Suppressor macrophage treated with lipopolysaccharide for 1 hour (primary cell): Measurements from ENCODE around the gene RNF168.
A peak's percentile ranks its signal among the peaks of the same experiment; 100 is the strongest.
"Not testable (repeated sequence)": the region's sequence is repeated elsewhere in the genome, so short reads cannot be mapped to it uniquely, and the experiment has no call there.

Experiments used
- DNase-seq, 3 donors: peaks; one replicate each; pipeline ENCODE4 v3.0.0-alpha.2; 2020 to 2022

Gene RNF168

DNA sequence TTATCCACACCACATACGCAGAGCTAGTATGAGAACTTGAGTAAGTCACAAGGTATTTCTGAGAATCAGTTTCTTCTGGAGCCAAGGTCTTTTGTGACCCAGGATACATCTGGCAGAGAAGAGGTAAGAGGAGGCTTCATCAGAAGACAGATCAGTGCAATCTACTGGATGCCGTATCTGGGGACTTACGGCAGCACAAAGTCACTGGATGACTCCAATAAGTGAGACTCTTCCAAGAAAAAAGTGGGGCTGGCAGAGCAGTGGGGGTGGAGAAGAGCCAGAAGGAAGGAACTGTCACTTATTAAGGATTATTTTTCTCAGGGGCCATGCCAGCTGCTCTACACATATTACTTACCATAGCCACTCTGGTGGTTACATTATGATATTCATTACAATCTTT, 39.8 kb downstream of the RNF168 start:
- DNase-seq = no peak

DNA sequence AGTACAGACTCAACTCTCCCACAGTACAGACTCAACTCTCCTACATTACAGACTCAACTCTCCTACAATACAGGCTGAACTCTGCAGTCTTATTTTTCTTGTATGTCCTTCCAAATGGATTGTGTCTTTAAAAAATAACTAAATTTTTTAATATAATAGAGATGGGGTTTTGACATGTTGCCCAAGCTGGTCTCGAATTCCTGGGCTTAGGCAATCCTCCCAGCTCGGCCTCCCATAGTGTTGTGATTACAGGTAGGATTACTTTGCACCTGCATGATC, 40.2 kb downstream of the RNF168 start:
- no peak for DNase-seq

DNA sequence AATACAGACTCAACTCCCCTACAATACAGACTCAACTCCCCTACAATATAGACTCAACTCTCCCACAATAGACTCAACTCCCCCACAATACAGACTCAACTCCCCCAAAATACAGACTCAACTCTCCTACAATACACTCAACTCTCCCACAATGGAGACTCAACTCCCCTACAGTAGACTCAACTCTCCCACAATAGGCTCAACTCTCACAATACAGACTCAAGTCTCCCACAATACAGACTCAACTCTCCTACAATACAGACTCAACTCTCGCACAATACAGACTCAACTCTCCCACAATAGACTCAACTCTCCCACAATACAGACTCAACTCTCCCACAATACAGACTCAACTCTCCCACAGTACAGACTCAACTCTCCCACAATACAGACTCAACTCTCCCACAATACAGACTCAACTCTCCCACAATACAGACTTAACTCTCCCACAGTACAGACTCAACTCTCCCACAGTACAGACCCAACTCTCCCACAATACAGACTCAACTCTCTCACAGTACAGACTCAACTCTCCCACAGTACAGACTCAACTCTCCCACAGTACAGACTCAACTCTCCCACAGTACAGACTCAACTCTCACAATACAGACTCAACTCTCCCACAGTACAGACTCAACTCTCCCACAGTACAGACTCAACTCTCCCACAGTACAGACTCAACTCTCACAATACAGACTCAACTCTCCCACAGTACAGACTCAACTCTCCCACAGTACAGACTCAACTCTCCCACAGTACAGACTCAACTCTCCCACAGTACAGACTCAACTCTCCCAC, 40.7 kb downstream of the RNF168 start:
- not testable (repeated sequence) for DNase-seq

DNA sequence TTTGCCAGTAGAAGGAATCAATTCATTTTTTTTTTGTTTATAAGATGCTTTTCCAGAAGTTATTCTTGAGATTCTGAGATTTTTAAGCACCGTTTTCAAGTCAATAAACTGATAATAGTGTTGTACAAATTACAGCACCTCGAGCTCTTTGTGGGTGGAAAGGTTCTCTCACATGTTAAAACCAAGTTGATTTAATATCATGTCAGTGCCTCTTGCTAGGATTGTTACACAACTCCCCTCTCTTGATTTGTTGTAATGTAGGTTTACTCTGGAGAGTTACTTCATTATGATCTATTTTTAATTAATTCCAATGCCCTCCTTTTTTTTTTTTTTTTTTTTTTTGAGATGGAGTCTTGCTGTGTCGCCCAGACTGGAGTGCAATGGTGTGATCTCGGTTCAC, 45.5 kb downstream of the RNF168 start:
- no peak for DNase-seq

DNA sequence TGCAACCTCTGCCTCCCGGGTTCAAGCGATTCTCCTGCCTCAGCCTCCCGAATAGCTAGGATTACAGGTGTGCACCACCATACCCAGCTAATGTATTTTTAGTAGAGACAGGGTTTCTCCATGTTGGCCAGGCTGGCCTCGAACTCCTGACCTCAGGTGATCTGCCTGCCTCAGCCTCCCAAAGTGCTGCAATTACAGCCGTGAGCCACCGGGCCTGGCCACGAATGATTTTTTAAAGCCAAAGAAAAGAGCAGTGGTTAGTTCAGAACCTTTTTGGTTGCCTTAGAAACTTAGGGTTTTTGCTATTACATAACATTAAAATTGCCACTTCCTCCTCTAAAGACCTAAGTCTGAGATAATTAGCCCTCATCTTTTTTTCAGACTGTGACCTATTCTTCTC, 46.1 kb downstream of the RNF168 start:
- DNase-seq = peak; percentile 60 to 81 (median 80)

DNA sequence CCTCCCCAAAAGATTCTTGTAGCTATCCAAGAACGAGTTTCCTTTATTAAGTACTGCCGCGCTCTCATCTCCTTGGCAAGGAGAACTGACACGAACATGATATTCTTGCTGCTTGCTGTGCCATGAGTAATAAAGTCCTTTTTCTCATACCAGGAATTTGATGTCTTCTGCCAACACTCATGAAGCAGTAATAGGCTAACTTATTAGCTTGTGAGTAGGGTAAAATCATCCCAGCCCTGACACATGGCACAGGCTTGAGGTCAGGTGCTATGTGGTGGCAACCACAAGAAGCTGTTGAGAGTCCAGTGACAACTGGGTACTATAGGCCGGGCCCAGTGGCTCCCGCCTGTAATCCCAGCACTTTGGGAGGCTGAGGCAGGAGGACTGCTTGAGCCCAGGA, 48.6 kb downstream of the RNF168 start:
- DNase-seq = no peak

DNA sequence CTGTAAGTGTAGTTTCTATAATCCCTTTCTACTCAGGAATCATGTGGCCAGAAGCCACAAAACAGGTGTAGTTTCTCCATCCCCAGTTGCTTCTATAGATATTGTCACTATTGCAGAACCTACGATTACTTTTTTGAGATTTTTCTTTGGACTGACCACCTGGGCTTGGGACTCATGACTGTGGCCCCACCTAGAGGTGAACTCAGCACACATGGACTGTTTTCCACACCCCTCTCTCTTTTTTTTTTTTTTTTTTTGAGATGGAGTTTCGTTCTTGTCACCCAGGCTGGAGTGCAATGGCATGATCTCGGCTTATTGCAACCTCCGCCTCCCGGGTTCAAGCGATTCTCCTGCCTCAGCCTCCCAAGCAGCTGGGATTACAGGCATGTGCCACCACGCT, 58.2 kb downstream of the RNF168 start:
- peak in 1 of 3 donors; percentile 68 for DNase-seq

DNA sequence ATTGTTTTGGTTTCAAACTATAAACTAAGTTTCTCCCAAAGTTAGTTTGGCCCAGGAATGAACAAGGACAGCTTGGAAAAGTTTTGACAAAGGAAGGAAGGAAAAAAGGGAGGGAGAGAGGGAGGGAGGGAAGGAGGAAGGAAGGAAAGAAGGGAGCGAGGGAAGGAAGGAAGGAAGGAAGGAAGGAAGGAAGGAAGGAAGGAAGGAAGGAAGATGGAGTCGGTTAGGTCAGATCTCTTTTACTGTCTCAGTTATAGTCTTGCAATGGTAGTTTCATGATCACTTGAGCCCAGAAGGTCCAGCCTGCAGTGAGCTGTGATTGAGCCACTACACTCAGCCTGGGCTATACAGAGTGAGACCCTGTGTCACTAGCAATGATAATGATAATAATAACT, 59.1 kb downstream of the RNF168 start:
- no peak for DNase-seq

DNA sequence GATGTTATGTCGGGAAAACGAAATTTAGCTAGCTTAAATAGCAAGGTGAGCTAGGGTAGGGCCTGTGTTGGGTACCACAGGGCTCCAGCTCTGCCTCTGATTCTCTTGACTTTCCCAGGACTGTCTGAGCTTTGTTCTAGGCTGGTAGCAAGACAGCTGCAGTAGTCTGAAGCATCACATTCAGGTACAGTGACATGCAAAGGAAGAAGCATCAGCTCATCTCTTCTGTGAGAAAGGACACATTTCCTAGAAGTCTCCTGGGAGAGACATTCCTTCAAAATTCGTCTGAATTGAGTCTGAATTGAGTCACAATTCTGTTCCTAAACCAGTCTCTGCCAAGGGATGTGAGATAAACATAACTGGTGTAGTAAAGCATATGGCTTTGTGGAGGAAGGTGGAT, 62.9 kb downstream of the RNF168 start:
- no peak for DNase-seq

DNA sequence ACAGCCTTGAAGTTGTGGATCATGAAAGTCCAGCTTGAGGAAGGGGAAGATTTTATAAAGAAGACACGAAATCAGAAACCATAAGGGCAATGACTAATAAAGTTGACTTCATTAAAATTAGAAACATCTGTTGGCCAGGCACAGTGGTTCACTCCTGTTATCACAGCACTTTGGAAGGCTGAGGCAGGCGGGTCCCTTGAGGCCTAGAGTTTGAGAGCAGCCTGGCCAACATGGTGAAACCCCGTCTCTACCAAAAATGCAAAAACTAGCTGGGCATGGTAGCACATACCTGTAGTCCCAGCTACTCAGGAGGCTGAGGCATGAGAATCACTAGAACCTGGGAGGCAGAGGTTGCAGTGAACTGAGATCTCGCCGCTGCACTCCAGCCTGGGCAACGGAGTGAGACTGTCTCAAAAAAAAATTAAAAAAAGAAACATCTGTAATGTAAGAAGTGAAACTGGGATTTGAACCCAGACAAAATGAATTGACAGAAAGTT, 63.5 kb downstream of the RNF168 start:
- DNase-seq = no peak

DNA sequence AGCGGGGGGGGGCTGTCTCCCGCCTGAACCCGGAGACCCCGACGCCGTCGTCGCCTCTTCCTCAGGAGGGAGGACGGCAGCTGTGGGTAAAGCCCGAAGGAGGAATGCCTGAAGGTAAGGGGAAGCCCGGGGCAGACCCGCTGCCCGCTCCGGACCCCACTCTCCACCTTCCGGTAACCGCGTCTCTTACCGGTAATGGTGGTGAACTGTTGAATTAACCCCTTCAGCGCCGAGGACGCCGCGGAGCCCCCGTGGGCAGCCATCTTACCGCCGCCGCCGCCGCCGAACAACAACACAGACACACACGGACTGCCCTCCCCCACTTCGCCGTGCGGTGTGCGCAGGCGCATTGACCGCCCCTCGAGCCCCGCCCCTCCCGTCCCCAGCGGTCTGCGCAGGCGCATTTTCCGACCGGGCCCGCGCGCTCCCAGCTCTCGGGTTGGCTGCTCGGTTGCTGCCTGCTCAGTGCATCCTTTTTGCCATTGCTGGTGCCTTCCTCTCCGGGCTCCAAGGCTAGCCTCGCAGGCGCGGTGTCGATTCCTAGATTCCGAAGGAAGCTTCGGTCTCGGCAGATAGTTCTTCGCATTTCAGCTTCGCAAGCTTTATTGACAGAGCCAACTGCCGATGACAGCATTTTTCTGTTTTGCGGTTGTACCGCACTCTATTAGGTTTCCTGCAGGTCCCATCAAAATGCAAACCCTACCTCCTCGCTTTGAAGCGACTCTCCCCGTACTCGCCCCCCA, 71.3 kb downstream of the RNF168 start, which contains the start of gene UBXN7:
Gene UBXN7, minus strand, starts transcription at position 291 of the 743 bp plus-strand sequence. Its CDS starts 28 bp downstream, at position 263.
- DNase-seq = peak; percentile 96 to 99 (median 98)

DNA sequence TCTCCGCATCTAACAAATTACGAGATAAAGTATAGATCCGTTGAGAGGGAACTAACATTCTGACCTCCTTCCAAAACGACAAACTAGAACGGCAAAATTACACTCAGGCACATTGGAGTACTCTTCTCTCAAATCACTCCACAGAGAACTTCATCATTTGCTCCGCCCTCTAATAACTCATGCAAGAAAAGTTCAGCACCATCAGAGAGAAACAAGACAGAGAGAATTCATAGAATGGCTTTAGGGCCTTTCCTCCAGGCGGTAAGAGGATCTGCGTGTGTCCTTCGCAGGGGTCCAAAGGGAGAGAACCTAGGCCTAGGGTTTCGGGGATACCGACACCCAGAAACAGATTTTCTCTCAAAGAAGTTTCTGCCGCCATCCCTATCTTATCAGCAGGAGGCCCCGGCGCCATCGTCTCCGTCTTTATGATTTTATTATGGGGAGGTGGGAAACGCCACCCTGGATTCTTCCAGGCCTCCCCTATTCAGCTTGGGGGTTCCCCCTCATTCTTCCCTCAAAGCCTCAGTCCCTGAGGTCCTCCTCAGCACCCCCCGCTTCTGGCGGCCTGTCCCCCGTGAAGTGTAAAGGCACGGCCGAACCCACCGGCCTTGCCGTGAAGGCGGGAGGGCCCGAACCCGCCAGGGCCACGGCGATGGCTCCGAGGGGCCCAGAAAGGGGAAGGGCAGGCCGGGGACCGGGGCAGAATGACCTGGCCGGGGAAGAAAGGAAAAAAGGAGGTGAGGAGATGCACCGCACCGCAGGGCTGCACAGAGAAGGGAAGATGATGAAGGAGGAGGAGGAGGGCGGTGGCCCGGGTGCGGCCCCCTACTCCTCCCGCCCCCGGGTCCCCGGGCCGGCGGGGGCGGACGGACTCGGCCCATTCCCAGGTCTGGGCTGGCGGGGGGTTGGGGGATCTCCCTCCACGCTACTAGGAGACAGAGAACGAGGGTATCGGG, 72.1 kb downstream of the RNF168 start:
- DNase-seq = peak; percentile 43 to 60 (median 60)

DNA sequence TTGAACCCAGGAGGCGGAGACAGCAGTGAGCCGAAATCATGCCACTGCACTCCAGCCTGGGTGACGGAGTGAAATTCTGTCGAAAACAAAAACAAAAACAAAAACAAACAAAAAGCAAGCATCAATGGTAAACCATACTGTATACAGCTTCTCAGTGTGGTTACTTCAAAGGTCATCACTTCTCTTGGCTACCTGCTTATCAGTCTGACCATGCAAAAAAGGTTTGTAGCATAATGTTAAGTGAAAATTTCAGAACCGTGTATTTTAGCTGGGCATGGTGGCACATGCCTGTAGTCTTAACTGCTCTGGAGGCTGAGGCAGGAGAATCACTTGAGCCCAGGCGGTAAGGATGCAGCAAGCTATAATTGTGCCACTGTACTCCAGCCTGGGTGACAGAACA, 75.5 kb downstream of the RNF168 start:
- no peak for DNase-seq

DNA sequence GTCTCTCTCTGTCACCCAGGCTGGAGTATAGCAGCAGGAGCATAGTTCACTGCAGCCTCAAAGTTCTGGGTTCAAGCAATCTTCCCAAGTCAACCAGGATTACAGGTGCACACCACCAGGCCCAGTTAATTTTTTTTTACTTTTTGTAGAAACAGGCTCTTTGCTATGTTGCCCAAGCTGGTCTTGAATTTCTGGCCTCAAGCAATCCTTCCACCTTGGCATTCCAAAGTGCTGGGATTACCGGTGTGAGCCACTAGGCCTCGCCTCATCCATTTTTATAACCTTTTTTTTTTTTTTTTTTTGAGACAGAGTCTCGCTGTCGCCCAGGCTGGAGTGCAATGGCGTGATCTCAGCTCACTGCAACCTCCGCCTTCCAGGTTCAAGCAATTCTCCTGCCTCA, 79.1 kb downstream of the RNF168 start:
- not testable (repeated sequence) for DNase-seq

DNA sequence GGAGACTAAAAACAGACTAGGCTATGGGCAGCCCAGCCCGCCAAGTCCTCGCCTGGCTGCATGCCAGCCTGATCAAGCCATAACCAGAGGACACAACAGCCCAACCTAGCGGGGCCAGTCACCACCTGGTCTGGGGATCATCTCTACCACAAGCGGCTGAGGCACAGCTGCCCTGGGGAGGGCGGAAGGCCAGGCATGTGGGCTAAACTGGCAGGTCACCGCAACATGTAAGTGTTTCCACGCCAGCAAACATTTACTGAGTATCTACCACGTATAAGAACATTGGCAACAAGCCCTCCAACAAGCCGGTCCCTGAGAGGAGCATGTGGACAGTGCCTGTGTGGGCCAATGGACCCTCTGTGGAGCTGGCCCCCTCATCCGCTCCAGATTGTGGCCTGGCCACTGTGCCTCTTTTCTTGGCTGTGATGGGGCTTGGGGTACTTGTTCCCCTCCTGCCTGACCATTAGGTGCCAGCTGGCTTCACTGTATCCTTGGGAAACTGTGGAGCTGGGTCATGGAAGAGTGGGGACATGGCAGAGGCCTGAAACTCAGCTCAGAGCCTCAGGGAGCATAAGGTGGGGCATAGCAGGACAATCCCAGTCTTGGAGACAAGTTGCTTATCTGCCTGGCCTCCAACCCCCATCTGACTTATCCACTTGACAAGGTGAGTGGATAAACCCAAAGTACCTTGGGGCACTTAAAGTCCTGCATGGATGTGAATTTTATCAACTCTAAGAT, 80.4 kb downstream of the RNF168 start:
- DNase-seq = no peak

DNA sequence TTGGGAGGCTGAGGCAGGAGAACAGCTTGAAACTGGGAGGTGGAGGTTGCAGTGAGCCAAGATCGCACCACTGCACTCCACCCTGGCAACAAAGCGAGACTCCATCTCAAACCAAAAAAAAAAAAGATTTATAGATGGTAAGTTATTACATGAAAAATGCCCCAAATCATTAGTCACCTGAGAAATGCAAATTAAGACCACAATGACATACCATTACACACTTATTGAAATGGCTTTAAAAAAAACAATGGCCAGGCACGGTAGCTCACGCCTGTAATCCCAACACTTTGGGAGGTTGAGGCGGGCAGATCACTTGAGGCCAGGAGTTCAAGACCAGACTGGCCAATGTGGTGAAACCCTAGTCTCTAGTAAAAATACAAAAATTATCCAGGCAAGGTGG, 81.9 kb downstream of the RNF168 start:
- DNase-seq = not testable (repeated sequence)

DNA sequence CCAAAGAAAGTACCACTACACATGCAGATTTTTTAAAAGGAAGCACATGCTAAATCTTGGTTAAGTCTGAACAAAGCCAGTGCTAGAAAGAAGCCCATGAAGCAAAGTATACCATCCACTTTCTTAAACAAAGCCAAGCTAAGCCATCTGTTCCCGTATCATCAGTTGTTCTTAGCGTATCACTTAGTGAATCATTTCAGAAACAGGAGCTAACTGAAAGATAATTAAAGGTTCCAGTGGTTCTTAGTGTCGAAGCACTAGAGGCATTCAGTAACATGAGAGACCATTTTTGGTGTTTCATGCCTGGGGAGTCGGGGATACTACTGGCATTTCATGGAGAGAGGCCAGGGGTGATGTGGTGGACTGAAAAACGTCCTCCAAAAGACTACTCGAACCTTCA, 84.2 kb downstream of the RNF168 start:
- DNase-seq = no peak
